Measurements from ENCODE around the gene TOR1B. TPM values are rescaled to one million over a fixed set of nuclear protein-coding genes. Genes with fewer than 3 reads are reported as not detected.

Gene TOR1B
- 10 to 100 TPM; 19.2 to 41.2 (median 23.0) TPM for total RNA-seq

GRCh38 chr9:129802833-129803675 lies at the start of gene TOR1B:
TOR1B (plus strand) TSS chr9:129803184; CDS start chr9:129803213, 29 bp downstream.
- Histone ChIP-seq H3K27ac (peak within 1 kb of the TSS; percentile 73 to 95 (median 91)), H3K36me3 (peaks cover 0 to 32% (median 0%) of the 10 kb centered on the region in 3 donors), H3K27me3 (no peaks in the 10 kb centered on the region), H3K4me1 (peaks cover 0 to 11% (median 8%) of the 10 kb centered on the region in 4 donors), H3K4me3 (peak within 1 kb of the TSS; percentile 88 to 98 (median 90)), H3K9me3 (no peaks in the 10 kb centered on the region)
- 1% methylated on average over 34 to 67 of the region's 93 CpGs for WGBS, 2 donors
- TF ChIP-seq POLR2A (IDR thresholded peaks at IDR 0.05) (peak in 1 of 2 donors; percentile 78), EP300 (IDR thresholded peaks at IDR 0.05) (peak; percentile 52 to 92), CTCF (IDR thresholded peaks at IDR 0.05) (peak in 2 of 5 experiments; percentile 4 to 37)
- peak; percentile 93 to 95 for DNase-seq (ENCODE audit: low spot score in 2 of 2)

- no peaks in the 10 kb centered on the region for H3K36me3 ChIP-seq
- H3K4me3 ChIP-seq: no peak overlapping the region
- peaks cover 0 to 29% (median 15%) of the 10 kb centered on the region in 4 donors for H3K4me1 ChIP-seq
- TF ChIP-seq POLR2A (IDR thresholded peaks at IDR 0.05) (no peak), CTCF (IDR thresholded peaks at IDR 0.05) (no peak), EP300 (IDR thresholded peaks at IDR 0.05) (no peak)
- no peaks in the 10 kb centered on the region for H3K27me3 ChIP-seq
- 88 to 94% methylated on average over 4 to 5 of the region's 5 CpGs for WGBS, 2 donors
- no peak overlapping the region for H3K27ac ChIP-seq
- no peak for DNase-seq (ENCODE audit: low spot score in 2 of 2)
- no peaks in the 10 kb centered on the region for H3K9me3 ChIP-seq
Measured at GRCh38 chr9:129755151-129755550, 47.8 kb upstream of the TOR1B start.

- WGBS, 2 donors: 91 to 94% methylated on average over 6 of the region's 6 CpGs
- Histone ChIP-seq H3K9me3 (no peaks in the 10 kb centered on the region), H3K27me3 (no peaks in the 10 kb centered on the region), H3K27ac (no peak overlapping the region), H3K4me3 (no peak overlapping the region), H3K4me1 (peaks cover 0 to 31% (median 15%) of the 10 kb centered on the region in 4 donors), H3K36me3 (no peaks in the 10 kb centered on the region)
- no peak for DNase-seq (ENCODE audit: low spot score in 2 of 2)
- TF ChIP-seq EP300 (IDR thresholded peaks at IDR 0.05) (no peak), CTCF (IDR thresholded peaks at IDR 0.05) (no peak), POLR2A (IDR thresholded peaks at IDR 0.05) (no peak)
Measured at GRCh38 chr9:129756191-129756590, 46.8 kb upstream of the TOR1B start.

GRCh38 chr9:129757045-129757444 lies 45.9 kb upstream of the TOR1B start:
- no peak for DNase-seq (ENCODE audit: low spot score in 2 of 2)
- H3K27ac ChIP-seq: no peak overlapping the region
- H3K4me3 ChIP-seq: no peak overlapping the region
- H3K36me3 ChIP-seq: no peaks in the 10 kb centered on the region
- WGBS, 2 donors: 68% methylated on average over 9 of the region's 9 CpGs
- H3K9me3 ChIP-seq: no peaks in the 10 kb centered on the region
- no peaks in the 10 kb centered on the region for H3K27me3 ChIP-seq
- peaks cover 0 to 32% (median 13%) of the 10 kb centered on the region in 4 donors for H3K4me1 ChIP-seq
- TF ChIP-seq POLR2A (IDR thresholded peaks at IDR 0.05): no peak

- peaks cover 0 to 36% (median 7%) of the 10 kb centered on the region in 4 donors for H3K4me1 ChIP-seq
- H3K4me3 ChIP-seq: no peak overlapping the region
- H3K27ac ChIP-seq: no peak overlapping the region
- DNase-seq (ENCODE audit: low spot score in 2 of 2): no peak
- no peaks in the 10 kb centered on the region for H3K36me3 ChIP-seq
- no peaks in the 10 kb centered on the region for H3K9me3 ChIP-seq
- TF ChIP-seq EP300 (IDR thresholded peaks at IDR 0.05): no peak
- no peak for TF ChIP-seq POLR2A (IDR thresholded peaks at IDR 0.05)
- TF ChIP-seq CTCF (IDR thresholded peaks at IDR 0.05): no peak
- H3K27me3 ChIP-seq: no peaks in the 10 kb centered on the region
- 83 to 85% methylated on average over 3 to 4 of the region's 4 CpGs for WGBS, 2 donors
Measured at GRCh38 chr9:129759319-129759718, 43.7 kb upstream of the TOR1B start.

All from tibial nerve (tissue), 4 donors.